H1 (cell line): ENCODE data around the gene MOGAT3.

Experiments used
- CHD2 ChIP-seq: IDR thresholded peaks from 2 replicates; pipeline ENCODE4 v1.6.1; 2012; ENCODE audit warnings: low read length, improper control_type of control experiment
- EZH2 ChIP-seq: fragments of 200-600 bp; sonication (generic); IDR thresholded peaks from 2 replicates; pipeline ENCODE4 v1.7.1; 2012; ENCODE audit warnings: low read depth, mild to moderate bottlenecking, moderate library complexity, low read length, inconsistent platforms; ENCODE audit not compliant: severe bottlenecking
- FOSL1 ChIP-seq: IDR thresholded peaks from 2 replicates; pipeline ENCODE4 v1.6.1; 2011; ENCODE audit warnings: mild to moderate bottlenecking, low read depth, low read length, moderate library complexity; ENCODE audit not compliant: insufficient read depth
- POLR2A ChIP-seq, 2 experiments: IDR thresholded peaks; 1 replicate in 1 of 2; 2 replicates in 1 of 2; pipeline ENCODE4 v1.6.1; 2011; ENCODE audit warnings: low read depth in 2 of 2, low read length in 2 of 2, mild to moderate bottlenecking in 2 of 2; ENCODE audit errors: control extremely low read depth in 1 of 2
- POLR2AphosphoS5 ChIP-seq: IDR thresholded peaks from 2 replicates; pipeline ENCODE4 v1.6.1; 2011; ENCODE audit warnings: low read depth, low read length
- SP1 ChIP-seq: IDR thresholded peaks from 2 replicates; pipeline ENCODE4 v1.6.1; 2011; ENCODE audit warnings: low read depth, low read length
- SP2 ChIP-seq: IDR thresholded peaks from 2 replicates; pipeline ENCODE4 v1.6.1; 2012; ENCODE audit warnings: mild to moderate bottlenecking, low read length, inconsistent platforms
- SUZ12 ChIP-seq: fragments of 200-600 bp; sonication (generic); IDR thresholded peaks from 2 replicates; pipeline ENCODE4 v1.6.1; 2012; ENCODE audit warnings: mild to moderate bottlenecking, inconsistent platforms, low read length, moderate library complexity, mixed read lengths
- TF ChIP-seq, protein P1 (sequence below), 3 experiments: IDR thresholded peaks; 1 replicate in 2 of 3; 2 replicates in 1 of 3; pipeline versions ENCODE4 v1.5.1 to v1.6.1; 2011; ENCODE audit warnings: low read length in 3 of 3, mild to moderate bottlenecking in 3 of 3, inconsistent platforms in 2 of 3, low read depth in 1 of 3, moderate library complexity in 1 of 3; ENCODE audit not compliant: insufficient read depth in 1 of 3; ENCODE audit errors: control extremely low read depth in 1 of 3

DNA sequence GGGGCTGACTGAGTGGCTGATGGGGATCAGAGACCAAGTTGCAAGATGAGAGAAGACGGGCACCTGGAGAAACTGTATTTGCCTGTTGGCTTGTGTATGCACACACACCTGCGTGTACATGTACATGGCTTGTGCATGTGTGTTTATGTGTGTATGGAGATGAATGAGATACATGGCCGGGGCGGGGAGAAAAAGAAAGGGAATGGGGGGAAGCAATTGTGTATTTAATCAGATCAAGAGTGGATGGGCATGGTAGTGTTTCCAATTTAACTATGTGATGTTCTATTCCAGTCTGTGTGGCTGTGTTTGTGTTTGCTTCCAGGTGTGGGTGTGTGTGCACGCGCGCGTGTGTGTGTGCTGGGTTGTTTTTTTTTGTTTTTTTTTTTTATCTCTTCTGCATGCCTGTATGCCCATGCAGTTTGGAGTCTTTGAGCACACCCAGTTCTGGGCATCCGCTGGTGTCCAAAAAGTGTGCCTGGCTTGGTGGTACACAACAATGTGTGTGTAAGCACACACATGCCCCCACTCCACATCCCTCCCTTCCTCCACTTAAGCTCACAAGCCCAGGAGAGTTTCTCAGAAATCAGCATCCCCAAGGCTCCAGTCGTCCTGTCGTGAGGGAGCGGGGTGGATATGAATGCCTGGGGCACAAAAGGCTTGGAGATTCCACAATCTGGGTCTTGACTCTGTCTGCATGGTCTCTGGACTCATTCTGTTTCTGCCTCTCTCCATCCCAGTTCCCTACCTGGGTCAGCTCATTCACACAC, 33.0 kb downstream of the MOGAT3 start:
- TF ChIP-seq CHD2 (no peak), SUZ12 (0 out of 2 replicates have a peak, but pooled peaks have one; percentile 49), POLR2A (IDR thresholded peaks at IDR 0.05; ENCODE audit: control extremely low read depth in 1 of 2, low read depth in 2 of 2, low read length in 2 of 2) (no peak), SP1 (no peak), SP2 (no peak), EZH2 (peak; percentile 18), FOSL1 (no peak), POLR2AphosphoS5 (no peak)
- TF ChIP-seq, protein P1, sequence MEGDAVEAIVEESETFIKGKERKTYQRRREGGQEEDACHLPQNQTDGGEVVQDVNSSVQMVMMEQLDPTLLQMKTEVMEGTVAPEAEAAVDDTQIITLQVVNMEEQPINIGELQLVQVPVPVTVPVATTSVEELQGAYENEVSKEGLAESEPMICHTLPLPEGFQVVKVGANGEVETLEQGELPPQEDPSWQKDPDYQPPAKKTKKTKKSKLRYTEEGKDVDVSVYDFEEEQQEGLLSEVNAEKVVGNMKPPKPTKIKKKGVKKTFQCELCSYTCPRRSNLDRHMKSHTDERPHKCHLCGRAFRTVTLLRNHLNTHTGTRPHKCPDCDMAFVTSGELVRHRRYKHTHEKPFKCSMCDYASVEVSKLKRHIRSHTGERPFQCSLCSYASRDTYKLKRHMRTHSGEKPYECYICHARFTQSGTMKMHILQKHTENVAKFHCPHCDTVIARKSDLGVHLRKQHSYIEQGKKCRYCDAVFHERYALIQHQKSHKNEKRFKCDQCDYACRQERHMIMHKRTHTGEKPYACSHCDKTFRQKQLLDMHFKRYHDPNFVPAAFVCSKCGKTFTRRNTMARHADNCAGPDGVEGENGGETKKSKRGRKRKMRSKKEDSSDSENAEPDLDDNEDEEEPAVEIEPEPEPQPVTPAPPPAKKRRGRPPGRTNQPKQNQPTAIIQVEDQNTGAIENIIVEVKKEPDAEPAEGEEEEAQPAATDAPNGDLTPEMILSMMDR (IDR thresholded peaks at IDR 0.05; ENCODE audit: control extremely low read depth in 1 of 3, insufficient read depth in 1 of 3, low read depth in 1 of 3, low read length in 3 of 3): no peak
